Kidney (tissue), 14 donors: ENCODE results near the gene SRRM5. TPM values are rescaled to one million over a fixed set of nuclear protein-coding genes. Genes with fewer than 3 reads are reported as not detected.

ENCODE experiments used
- DNase-seq, 5 donors: peaks; one replicate each; pipeline ENCODE4 v3.0.0-alpha.2; 2013 to 2020
- FAIRE-seq: peaks from 2 replicates; lab custom pipeline; 2012; peaks lifted over from hg19 to GRCh38; lab: Jason Lieb, UNC
- H3K27ac ChIP-seq, 2 donors: one replicate each; pipeline ENCODE4 v1.7.0; 2013; ENCODE audit warnings: low read depth in 2 of 2, low read length in 2 of 2, inconsistent platforms in 1 of 2
- H3K27me3 ChIP-seq: one replicate; pipeline ENCODE4 v1.7.1; 2013; ENCODE audit warnings: low read length, inconsistent platforms; ENCODE audit not compliant: control insufficient read depth, insufficient read depth
- H3K36me3 ChIP-seq, 3 donors: one replicate each; pipeline versions ENCODE4 v1.7.0 to v1.7.1; 2013; ENCODE audit warnings: low read length in 3 of 3, control low read depth in 1 of 3, inconsistent platforms in 1 of 3; ENCODE audit not compliant: insufficient read depth in 3 of 3, control insufficient read depth in 2 of 3
- H3K4me1 ChIP-seq, 3 donors: one replicate each; pipeline versions ENCODE4 v1.7.0 to v1.7.1; 2013; ENCODE audit warnings: low read length in 3 of 3, inconsistent platforms in 1 of 3, low read depth in 1 of 3; ENCODE audit not compliant: control insufficient read depth in 2 of 3, insufficient read depth in 2 of 3
- H3K4me3 ChIP-seq, 3 donors: one replicate each; pipeline versions ENCODE4 v1.7.0 to v1.8.1; 2013; ENCODE audit warnings: low read length in 3 of 3, control low read depth in 1 of 3, inconsistent platforms in 1 of 3
- H3K9ac ChIP-seq, 3 donors: one replicate each; pipeline versions ENCODE4 v1.7.0 to v1.7.1; 2013; ENCODE audit warnings: low read length in 3 of 3, control low read depth in 1 of 3, inconsistent platforms in 1 of 3
- H3K9me3 ChIP-seq, 3 donors: one replicate each; pipeline versions ENCODE4 v1.7.0 to v1.7.1; 2013; ENCODE audit warnings: low read length in 3 of 3, control low read depth in 1 of 3, inconsistent platforms in 1 of 3; ENCODE audit not compliant: control insufficient read depth in 2 of 3, insufficient read depth in 1 of 3
- CTCF ChIP-seq: IDR thresholded peaks from 3 replicates; pipeline ENCODE4 v1.5.1; 2012; ENCODE audit warnings: mild to moderate bottlenecking, moderate library complexity, borderline replicate concordance; ENCODE audit not compliant: insufficient read depth; ENCODE audit errors: extremely low read depth
- intact Hi-C: fragments of 100-400 bp; cut with DNase I; formaldehyde crosslinking; loops from one replicate; pipeline ENCODE4 v1.11.1; 2022
- polyA plus RNA-seq: library from polyadenylated mRNA; stranded (reverse); fragments of 350-450 nt; fragmentation: Illumina TruSeq; extraction: RNeasy Lipid Tissue Mini Kit (QIAGEN cat#74804); gene quantifications from one replicate; pipeline ENCODE4 v1.2.3, GENCODE V29; 2014; ENCODE audit warnings: low read depth, low replicate concordance; ENCODE audit not compliant: insufficient read depth
- total RNA-seq: library from RNA; stranded (reverse); fragmentation: NEBNext Ultra II Directional; extraction: Animal tissue kit (Norgen Biotek cat#: 25700); gene quantifications from one replicate; pipeline ENCODE4 v1.2.1, GENCODE V29; 2021
- donor health status: control.
- donor health status: control.
- donor health status: control.
- donor health status: control.
- donor health status: control.
- donor health status: DM: yes; HTN: yes; CAD: no.
- donor health status: Normal renal cell carcinoma (clear cell type).

Gene SRRM5
- total and polyA plus RNA-seq, 2 donors from 2014 or later = 0.22 to 0.28 TPM

GRCh38 chr19:43589277-43589676, 22.6 kb upstream of the SRRM5 start:
- H3K4me3 ChIP-seq = no peak overlapping the region
- H3K9me3 ChIP-seq = no peaks in the 10 kb centered on the region
- H3K4me1 ChIP-seq = peaks cover 0 to 9% (median 8%) of the 10 kb centered on the region in 3 donors
- no peak for FAIRE-seq
- H3K27ac ChIP-seq = no peak overlapping the region
- H3K27me3 ChIP-seq = no peaks in the 10 kb centered on the region
- H3K9ac ChIP-seq = no peak overlapping the region
- H3K36me3 ChIP-seq = peaks cover 0 to 15% (median 12%) of the 10 kb centered on the region in 3 donors
- intact Hi-C loops = no loop called here
- no peak for DNase-seq
- TF ChIP-seq CTCF = no peak

- DNase-seq = no peak
- H3K4me3 ChIP-seq = no peak overlapping the region
- peaks cover 0 to 9% (median 6%) of the 10 kb centered on the region in 3 donors for H3K4me1 ChIP-seq
- no peaks in the 10 kb centered on the region for H3K27me3 ChIP-seq
- intact Hi-C loops = no loop called here
- TF ChIP-seq CTCF = no peak
- no peak for FAIRE-seq
- H3K27ac ChIP-seq = no peak overlapping the region
- H3K9ac ChIP-seq = no peak overlapping the region
- peaks cover 0 to 15% (median 12%) of the 10 kb centered on the region in 3 donors for H3K36me3 ChIP-seq
- no peaks in the 10 kb centered on the region for H3K9me3 ChIP-seq
These were observed 22.2 kb upstream of the SRRM5 start for GRCh38 chr19:43589678-43590077.

GRCh38 chr19:43591904-43592772, 19.8 kb upstream of the SRRM5 start:
- no peaks in the 10 kb centered on the region for H3K27me3 ChIP-seq
- no peak overlapping the region for H3K27ac ChIP-seq
- TF ChIP-seq CTCF = no peak
- DNase-seq (peak in 1 of 5 donors; percentile 73), FAIRE-seq (no peak)
- H3K36me3 ChIP-seq = peaks cover 0 to 15% (median 12%) of the 10 kb centered on the region in 3 donors
- intact Hi-C loops = no loop called here
- H3K4me1 ChIP-seq = peaks cover 0 to 18% (median 9%) of the 10 kb centered on the region in 3 donors
- H3K9ac ChIP-seq = no peak overlapping the region
- H3K4me3 ChIP-seq = no peak overlapping the region
- H3K9me3 ChIP-seq = no peaks in the 10 kb centered on the region
